NK-92 treated with Interleukin-12 subunit alpha and Interleukin-12 subunit beta, amount 100 ng/mL, for 24 hours (cell line): ENCODE measurements around the gene LBHD2.

ENCODE experiments used
- DNase-seq: peaks from one replicate; lab custom pipeline; 2025; lab: John Stamatoyannopoulos, UW

Gene LBHD2

GRCh38 chr14:103068351-103069073 lies 15.5 kb upstream of the LBHD2 start:
- no peak for DNase-seq

GRCh38 chr14:103070263-103070885 lies 13.6 kb upstream of the LBHD2 start:
- no peak for DNase-seq

GRCh38 chr14:103070971-103071542 lies 13.0 kb upstream of the LBHD2 start:
- no peak for DNase-seq

GRCh38 chr14:103071544-103072251 lies 12.3 kb upstream of the LBHD2 start:
- DNase-seq = no peak

GRCh38 chr14:103072595-103073366 lies 11.2 kb upstream of the LBHD2 start:
- DNase-seq = no peak

GRCh38 chr14:103073367-103073875 lies 10.6 kb upstream of the LBHD2 start:
- no peak for DNase-seq

- no peak for DNase-seq
Observed at GRCh38 chr14:103073876-103074728, 9.9 kb upstream of the LBHD2 start.

GRCh38 chr14:103074729-103075367 lies 9.2 kb upstream of the LBHD2 start:
- DNase-seq = no peak

- DNase-seq = peak; percentile 48
Observed at GRCh38 chr14:103078420-103078749, 5.6 kb upstream of the LBHD2 start.

GRCh38 chr14:103078860-103079587 lies 5.0 kb upstream of the LBHD2 start:
- DNase-seq = no peak

GRCh38 chr14:103081951-103082350 lies 2.1 kb upstream of the LBHD2 start:
- no peak for DNase-seq

GRCh38 chr14:103085106-103086091 lies 1.4 kb downstream of the LBHD2 start:
- no peak for DNase-seq

- no peak for DNase-seq
Observed at GRCh38 chr14:103086771-103087342, 2.8 kb downstream of the LBHD2 start.

- DNase-seq = no peak
Observed at GRCh38 chr14:103087343-103087835, 3.4 kb downstream of the LBHD2 start.

GRCh38 chr14:103088921-103089320 lies 4.9 kb downstream of the LBHD2 start:
- DNase-seq = no peak

GRCh38 chr14:103089386-103090335 lies 5.7 kb downstream of the LBHD2 start:
- no peak for DNase-seq

GRCh38 chr14:103090481-103091020 lies 6.5 kb downstream of the LBHD2 start:
- no peak for DNase-seq
